Left forelimb (tissue), 1 donor: ENCODE data around the gene EEF1AKMT3.

Experiments
- DNase-seq: peaks from one replicate; pipeline ENCODE4 v3.0.0-alpha.2; 2018; ENCODE audit warnings: low spot score

Gene EEF1AKMT3

GRCh38 chr12:57783466-57783801, 11.0 kb downstream of the EEF1AKMT3 start:
- DNase-seq = no peak

GRCh38 chr12:57783861-57784260, 11.4 kb downstream of the EEF1AKMT3 start:
- no peak for DNase-seq

GRCh38 chr12:57793920-57794319, 21.5 kb downstream of the EEF1AKMT3 start:
- no peak for DNase-seq

GRCh38 chr12:57795354-57795753, 22.9 kb downstream of the EEF1AKMT3 start:
- no peak for DNase-seq

- no peak for DNase-seq
These were observed 24.6 kb downstream of the EEF1AKMT3 start for GRCh38 chr12:57796996-57797395.

- no peak for DNase-seq
These were observed 25.5 kb downstream of the EEF1AKMT3 start for GRCh38 chr12:57797933-57798332.

- no peak for DNase-seq
These were observed 28.6 kb downstream of the EEF1AKMT3 start for GRCh38 chr12:57800965-57801364.

GRCh38 chr12:57802607-57803006, 30.2 kb downstream of the EEF1AKMT3 start:
- DNase-seq = no peak

- DNase-seq = no peak
These were observed 31.0 kb downstream of the EEF1AKMT3 start for GRCh38 chr12:57803319-57803893.

- DNase-seq = no peak
These were observed 34.3 kb downstream of the EEF1AKMT3 start for GRCh38 chr12:57806677-57807076.

- no peak for DNase-seq
These were observed 34.9 kb downstream of the EEF1AKMT3 start for GRCh38 chr12:57807285-57807684.

GRCh38 chr12:57808351-57808750, 35.9 kb downstream of the EEF1AKMT3 start:
- DNase-seq = no peak

GRCh38 chr12:57809425-57809824, 37.0 kb downstream of the EEF1AKMT3 start:
- no peak for DNase-seq

GRCh38 chr12:57810450-57810849, 38.0 kb downstream of the EEF1AKMT3 start:
- no peak for DNase-seq

GRCh38 chr12:57811028-57811755, 38.8 kb downstream of the EEF1AKMT3 start:
- no peak for DNase-seq

GRCh38 chr12:57813111-57813970, 40.9 kb downstream of the EEF1AKMT3 start:
- no peak for DNase-seq

- no peak for DNase-seq
These were observed 41.8 kb downstream of the EEF1AKMT3 start for GRCh38 chr12:57813971-57814772.

GRCh38 chr12:57815177-57816000, 43.0 kb downstream of the EEF1AKMT3 start:
- DNase-seq = no peak

- DNase-seq = no peak
These were observed 43.8 kb downstream of the EEF1AKMT3 start for GRCh38 chr12:57816001-57816854.

GRCh38 chr12:57816855-57817151, 44.4 kb downstream of the EEF1AKMT3 start:
- no peak for DNase-seq
